B cell (primary cell): ENCODE measurements around the gene TERB1.

Experiments used
- CTCF ChIP-seq: fragments of 200-600 bp; IDR thresholded peaks from one replicate; pipeline ENCODE4 v1.8.0; 2022; ENCODE audit warnings: antibody characterized with exemption, mild to moderate bottlenecking
- EZH2 ChIP-seq: IDR thresholded peaks from 2 replicates; pipeline ENCODE4 v1.6.1; 2012; ENCODE audit warnings: borderline replicate concordance, low read depth, mild to moderate bottlenecking, moderate library complexity, low read length; ENCODE audit not compliant: insufficient read depth, poor library complexity, severe bottlenecking

DNA sequence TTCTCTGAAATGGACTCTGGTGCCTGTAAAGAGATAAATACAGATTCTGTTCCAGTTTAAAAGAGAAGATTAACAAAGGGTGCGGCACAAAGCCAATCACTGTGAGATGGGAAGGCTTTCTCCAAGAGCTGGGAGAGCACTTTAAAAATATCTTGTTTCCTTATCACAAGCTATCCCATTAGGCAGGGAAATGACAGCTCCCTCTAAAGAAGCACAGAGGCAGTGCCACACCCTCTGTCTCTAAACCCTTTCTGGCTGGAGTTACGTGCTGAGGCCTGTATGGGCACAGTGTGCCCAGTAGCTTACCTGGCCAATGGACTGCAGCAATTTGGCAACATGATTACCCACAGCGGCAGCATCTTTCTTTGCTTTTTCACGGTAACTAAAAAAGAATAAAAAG, 9.0 kb upstream of the TERB1 start:
- TF ChIP-seq CTCF = no peak
- TF ChIP-seq EZH2 = no peak
